Activated CD4-positive, CD25-positive, alpha-beta regulatory T cell treated with anti-CD3 and anti-CD28 coated beads, Interleukin-2, amount 50 U/mL, for 72 hours (primary cell): Measurements from ENCODE around the gene PACRG.

Experiments used
- DNase-seq: peaks from one replicate; pipeline ENCODE4 v3.0.0; 2021

The PACRG gene

DNA sequence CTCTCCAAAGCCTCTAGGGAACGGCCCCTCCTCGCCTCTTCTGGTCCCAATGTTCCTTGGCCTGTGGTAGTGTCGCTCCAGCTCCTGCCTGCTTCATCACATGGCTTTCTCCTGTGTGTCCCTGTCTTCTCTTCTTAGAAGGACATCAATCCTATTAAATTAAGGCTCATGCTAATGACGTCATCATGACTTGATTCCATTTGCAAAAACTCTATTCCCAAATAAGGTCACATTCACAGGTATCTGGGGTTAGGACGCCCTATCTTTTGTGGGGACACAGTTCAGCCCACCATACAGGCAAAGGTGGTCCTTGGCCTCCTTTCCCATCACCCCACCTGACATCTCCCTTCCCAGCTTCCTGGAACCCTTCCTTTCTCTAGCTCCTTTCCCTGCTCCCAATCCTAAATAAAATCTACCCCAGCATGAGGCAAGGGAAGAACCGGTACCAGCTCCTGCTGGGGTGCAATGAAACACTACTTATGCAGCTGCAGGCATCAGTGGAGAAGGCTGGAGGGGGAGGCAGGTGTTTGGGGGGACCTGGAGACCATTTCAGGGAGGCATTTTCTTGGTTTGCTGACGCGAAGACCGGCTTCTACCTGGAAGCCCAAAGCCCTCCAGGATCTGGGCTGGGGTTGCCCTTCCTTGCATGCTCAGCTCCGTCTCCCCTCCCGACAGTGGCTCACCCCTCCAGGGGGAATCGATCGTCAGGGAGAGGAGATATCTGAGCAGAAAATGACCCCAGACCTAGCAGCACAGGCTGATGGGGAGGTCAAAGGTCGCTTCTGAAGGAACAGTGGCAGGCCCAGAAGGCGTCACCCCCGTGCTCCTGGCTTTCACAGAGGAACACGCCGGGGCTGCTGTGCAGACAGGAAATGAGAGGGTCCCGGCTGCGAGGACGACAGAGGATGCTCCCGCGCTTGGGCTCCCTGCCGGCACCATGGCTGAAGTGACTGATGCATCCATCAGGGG is 615.1 kb downstream of the PACRG start:
- no peak for DNase-seq

DNA sequence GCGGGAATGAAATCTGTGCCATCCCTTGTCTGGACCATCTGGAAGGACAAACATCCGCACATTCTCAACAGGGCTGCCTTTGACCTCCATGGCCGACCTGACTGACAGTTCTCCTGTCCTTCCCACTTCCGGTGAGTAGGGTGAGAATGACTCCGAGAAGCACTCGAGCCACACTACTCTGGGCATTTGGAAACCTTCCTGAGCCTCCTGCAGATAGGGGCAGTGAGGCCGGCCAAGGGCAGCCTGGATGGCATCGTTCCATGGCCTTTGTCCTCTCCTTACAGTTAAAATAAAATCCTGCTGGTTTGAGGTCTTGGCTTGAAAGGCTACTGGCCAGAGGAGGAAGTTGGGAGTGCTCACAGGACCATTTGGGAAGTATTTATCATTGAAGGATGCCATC is 615.8 kb downstream of the PACRG start:
- DNase-seq, result no peak

DNA sequence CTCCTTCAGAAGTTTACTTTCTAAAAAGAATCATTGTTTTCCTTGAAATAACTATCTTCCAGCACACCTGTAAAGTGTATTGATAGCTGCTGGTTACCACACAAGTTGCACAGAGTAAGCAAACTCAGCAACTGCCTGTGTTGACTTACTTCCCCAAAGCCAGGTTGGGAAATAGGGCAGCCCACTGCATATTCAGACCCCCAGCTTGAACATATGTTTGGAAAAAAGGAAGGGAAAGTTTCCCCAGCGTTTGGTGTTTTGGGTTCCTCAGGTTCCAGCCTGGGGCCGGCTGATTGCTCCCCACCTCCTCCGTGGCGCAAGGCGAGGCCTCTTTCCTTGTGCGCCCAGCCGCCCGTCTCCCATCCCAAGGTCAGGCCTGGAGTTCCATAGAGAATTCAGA is 616.6 kb downstream of the PACRG start:
- no peak for DNase-seq

DNA sequence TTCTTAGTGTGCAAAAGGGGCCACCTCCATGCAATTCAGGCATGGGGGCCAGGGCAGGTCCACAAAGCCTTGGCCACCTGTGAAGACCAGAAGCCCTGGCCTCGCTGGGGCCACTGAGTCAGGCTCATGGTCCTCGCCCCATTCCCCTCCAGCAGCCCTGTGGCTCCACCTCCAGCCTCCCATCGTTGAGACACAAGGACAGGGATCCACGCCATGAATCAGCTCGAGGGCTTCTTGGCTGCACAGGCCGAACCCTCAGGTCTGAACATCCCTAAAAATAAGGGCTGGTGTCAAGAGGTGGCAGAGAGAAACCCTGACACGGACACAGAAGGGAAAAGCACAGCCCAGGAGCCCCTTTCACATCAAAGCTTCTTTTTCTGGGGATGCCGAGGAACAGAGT is 618.2 kb downstream of the PACRG start:
- no peak for DNase-seq

GRCh38 chr6:163346497-163346961 is 618.8 kb downstream of the PACRG start:
- no peak for DNase-seq

DNA sequence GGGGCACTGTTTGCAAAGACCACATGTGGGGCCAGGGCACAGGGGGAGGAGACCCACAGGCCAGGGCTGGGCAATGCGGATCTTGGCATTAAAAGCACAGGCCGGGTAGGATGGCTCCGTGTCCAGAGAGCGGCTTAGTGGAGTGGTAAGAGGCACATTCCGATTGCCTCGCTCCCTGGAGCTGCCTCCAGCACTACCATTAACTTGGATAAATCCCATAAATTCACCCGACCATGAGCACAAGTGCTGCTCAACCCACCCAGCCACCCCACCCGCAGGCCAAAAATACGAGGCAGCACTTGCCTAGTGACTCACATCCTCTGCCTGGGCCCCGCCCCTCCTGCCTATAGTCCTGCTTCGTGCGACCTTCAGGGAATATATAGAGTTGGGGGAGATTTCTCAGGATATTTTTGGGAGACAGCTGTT is 619.3 kb downstream of the PACRG start:
- DNase-seq, result no peak

DNA sequence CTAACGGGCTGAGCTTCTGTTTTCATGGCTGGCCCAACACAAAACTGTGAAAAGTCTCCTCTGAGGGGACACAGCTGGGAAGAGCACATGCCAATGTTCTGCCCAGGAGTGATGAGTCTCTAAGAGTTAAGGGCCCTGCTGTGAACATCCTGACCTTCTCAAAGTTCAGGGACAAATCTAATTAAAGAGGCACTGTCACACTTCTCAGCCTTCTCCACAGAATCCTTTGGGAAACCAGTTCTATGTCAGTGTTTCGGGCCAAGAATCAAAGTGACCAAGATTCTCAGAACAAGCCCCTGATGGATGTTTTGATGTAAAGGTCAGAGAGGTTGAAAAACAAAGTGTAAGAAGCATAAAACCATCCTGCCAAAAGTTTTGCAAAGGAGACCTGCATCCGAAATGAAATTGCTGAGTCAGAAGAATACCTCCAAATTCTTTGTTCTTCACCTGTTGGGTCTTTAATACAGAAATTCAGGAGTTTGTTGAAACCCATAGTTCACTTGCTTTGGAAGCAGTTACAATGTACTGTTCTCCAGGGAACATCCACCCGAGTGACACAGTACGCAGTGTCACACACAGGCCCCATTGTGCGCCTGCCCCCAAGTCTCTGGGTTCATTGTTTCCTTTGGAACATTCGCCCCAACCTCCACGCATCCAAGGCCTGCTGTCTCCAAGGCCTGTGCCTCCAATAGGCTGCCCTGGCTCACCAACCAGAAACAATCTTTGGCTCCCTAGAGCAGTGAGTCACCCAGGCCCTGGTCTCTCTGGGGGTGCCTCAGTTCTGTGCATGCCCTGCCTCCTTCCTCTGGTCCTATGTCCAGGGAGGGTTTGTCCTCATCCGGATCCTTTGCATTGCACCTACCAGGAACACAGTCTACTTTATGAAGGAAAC is 621.3 kb downstream of the PACRG start:
- no peak for DNase-seq

GRCh38 chr6:163349696-163350095 is 621.9 kb downstream of the PACRG start:
- DNase-seq, result no peak

- DNase-seq, result no peak
Observed at GRCh38 chr6:163351013-163351412, 623.2 kb downstream of the PACRG start.

GRCh38 chr6:163352011-163352685 is 624.4 kb downstream of the PACRG start:
- DNase-seq, result no peak

DNA sequence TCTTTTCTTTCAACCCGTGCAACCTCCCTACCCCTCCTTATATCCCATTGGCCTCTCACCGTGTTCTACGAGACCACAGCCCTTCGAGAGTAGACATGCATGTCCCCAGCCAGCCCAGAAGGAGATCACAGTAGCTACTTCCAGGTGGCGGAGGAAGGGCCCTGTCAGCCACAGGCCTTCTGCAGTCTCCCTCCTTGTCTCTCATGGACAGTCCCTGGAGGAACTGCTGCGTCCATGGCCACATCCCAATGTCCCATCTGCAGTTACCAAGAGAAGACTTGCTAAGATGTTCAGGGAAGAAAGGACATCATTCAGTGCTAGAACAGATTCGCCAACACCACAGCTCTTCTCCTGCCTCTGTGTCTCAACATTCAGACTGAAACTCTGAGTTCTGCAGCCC is 625.2 kb downstream of the PACRG start:
- DNase-seq, result no peak

DNA sequence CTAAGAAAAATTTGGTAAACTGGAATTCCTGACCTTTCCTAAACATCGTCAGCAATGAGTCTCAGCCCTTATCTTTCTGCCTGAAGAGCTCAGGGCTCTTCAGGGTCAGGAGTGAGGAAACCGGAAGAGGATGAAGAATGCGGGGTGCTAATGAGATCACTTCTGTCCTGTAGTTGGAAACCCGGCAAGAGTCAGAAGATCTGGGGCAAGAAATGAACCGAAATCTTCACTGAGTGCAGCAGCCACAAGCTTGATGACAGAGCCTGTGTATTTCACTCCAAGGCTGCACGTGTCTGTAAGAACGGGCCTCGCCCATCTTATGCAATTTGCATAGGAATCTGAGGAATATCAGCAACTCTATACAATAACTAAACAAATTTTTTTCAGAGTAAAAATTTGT is 626.3 kb downstream of the PACRG start:
- DNase-seq, result no peak

GRCh38 chr6:163354761-163355425 is 627.1 kb downstream of the PACRG start:
- DNase-seq, result no peak

DNA sequence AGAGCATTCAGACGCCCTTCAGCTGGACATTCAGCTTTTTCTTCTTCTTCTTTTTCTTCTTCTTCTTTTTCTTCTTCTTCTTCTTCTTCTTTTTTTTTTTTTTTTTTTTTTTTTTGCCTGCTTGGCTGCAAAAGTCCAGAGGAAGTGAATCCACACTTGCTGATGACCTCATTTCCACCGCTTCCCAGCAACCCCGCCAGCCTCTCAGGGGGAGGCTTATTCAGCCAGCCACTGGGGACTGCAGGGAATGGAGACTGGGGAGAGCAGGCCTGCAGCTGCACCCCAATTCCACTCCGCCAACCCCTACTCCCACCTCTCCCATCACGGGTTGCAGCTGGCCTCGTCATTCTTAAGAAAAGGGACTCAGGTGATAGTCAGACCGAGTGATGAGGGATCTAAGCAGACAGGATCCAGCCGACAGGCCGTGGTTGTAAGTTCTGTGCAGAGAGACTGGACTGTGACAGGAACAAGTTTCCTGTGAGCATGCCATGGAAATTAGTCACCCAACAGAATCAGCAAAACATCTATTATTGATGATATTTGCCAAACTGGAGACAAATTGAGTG is 627.7 kb downstream of the PACRG start:
- no peak for DNase-seq

- DNase-seq, result no peak
Observed at GRCh38 chr6:163356324-163356723, 628.5 kb downstream of the PACRG start.

DNA sequence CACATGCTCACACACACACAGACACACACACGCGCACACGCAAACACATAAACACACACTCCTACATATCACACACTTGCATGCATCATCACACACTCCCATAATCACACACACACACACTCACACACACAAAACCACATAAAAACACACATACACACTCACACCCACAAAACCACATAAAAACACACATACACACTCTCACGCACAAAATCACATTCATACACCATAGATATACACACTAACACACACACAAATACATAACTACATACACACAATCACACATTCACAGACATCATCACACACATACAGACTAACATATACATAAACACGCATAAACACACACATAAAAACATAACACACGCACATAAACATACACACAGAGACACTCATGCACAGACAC is 629.0 kb downstream of the PACRG start:
- DNase-seq, result no peak

DNA sequence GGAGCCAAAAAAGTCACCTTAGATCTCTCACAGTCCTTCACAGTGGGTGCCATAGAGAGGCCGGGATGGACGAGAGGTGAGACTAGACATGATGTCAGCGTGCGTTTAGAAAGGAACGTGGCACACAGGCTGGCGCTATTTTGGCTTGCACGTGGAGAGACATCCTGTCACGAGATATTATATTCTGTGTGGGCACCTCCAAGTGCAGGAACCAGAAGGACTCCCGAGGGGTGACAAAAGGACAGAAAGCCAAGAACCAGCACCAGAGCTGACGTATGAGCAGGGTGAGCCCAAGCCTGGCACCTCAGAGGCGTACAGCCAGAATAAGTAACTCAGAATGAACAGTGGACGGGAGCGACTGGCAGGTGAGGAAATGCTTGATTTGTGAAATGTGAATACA is 636.9 kb downstream of the PACRG start:
- no peak for DNase-seq
